NOMO-1 treated with DMSO at 0.1 percent for 48 hours (cell line): ENCODE data around the gene BASP1.

Source experiments
- DNase-seq: peaks from one replicate; lab custom pipeline; 2025; ENCODE audit not compliant: unreplicated experiment; lab: John Stamatoyannopoulos, UW

BASP1 gene

DNA sequence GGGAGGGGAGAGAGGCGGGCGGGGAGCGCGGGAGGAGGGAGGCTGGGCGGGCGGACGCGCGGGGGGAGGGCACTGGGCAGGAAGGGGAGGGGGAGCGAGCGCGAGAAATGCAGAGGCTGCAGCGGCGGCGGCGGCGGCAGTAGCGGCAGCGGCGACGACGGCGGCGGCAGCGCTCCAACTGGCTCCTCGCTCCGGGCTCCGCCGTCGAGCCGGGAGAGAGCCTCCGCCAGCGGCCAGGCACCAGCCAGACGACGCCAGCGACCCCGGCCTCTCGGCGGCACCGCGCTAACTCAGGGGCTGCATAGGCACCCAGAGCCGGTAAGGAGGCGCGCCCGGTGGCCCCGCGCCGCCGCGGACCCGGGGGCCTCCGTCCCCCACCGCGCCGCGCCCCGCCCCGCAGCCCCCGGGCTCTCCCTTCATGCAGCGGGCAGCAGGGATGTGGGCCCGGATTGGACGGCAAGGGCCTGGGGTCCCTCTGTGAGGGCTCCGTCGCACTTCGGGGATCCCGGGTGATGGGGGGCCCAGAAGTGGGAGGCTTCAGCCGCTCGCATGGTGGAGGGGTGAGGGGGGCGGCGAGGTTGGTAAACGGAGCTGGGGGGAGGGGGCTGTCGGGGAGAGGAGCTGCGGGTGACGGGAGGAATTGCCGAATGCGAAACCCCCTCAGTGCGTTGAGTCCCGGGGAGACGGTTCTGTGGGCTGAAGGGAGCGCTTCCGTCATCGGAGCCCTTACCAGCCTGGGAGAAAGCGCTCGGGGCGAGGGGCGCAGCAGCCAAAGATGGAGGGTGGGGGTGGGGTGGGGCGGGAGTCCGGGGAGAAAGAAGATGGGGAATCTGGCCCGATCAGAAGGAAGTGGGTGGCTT, at the start of gene BASP1:
BASP1 (plus strand) TSS at position 139 of the 860 bp plus-strand sequence. CDS start 57,586 bp downstream, outside the sequence.
- DNase-seq: peak; percentile 93

DNA sequence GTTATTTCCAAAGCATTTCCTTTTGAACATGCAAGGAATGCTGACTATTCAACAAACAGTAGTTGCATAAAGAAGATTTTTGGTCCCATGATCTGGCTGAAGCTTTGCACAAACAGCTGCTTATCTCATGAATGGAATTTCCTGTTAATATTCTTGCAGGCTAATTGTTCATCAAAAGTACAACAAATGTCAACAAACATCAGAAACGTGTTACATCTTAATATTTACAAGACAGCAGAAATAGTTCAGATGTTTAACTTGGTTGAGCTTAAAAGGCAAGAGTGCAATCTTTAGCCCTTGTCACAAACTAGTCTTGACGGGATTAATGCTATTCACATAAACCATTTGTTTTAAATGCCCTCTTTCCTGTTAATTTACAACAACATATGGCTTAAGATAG, 47.9 kb upstream of the BASP1 start:
- DNase-seq: no peak

DNA sequence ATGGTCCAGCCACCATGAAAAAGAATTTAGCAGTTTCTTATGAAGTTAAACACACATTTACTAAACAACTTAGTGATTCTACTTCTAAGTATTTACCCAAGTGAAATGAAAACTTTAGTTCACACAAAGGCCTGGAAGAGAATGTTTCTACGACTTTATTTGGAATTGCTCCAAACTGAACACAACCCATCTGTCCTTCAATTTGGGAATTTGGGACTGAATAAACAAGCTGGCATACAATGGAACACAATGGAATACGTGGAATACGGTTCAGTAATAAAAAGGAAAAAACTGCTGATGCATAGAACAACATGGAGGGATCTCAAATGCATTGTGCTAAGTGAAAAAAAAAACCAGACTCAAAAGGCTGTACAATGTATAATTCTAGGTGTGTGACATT, 44.6 kb upstream of the BASP1 start:
- DNase-seq: no peak

GRCh38 chr5:17174965-17175364, 42.5 kb upstream of the BASP1 start:
- no peak for DNase-seq

DNA sequence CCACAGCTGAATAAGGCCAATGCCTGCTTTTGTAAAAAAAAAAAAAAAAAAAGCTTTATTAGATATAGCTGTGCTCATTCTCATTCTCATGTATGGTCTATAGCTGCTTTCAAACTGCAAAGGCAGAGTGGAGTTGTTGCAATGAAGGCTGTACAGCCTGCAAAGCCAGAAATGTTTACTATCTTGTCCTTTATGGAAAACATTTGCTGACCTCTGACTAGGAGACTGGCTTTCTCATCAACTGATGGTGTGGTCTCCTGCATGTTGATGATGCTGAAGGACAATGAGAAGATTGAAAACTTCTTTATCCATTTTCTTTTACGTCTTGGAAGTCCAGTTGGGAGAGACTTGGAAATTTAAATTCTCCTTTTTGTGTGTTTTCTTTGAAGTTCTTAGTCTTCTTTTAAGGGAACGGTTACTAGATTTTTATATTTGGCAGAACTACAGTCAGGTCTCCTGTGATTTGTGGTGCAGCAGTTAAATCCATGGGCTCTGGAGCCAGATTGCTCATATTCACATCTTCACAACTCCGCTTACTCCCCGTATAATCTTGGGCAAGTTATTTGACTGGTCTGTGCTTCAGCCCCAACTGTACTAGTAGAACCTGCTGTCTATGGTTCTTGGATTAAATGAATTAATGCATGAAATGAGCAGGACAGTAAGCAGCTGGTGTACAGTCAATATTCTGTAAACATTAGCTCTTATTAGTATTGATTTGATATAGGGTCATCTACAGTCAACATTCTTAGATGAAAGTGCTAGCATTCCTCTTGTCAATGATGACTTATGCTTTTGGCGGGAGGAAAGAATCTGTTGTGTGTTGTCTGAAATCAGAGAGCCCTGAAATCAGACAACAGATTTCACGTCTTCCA, 39.7 kb upstream of the BASP1 start:
- no peak for DNase-seq

GRCh38 chr5:17178373-17178675, 39.1 kb upstream of the BASP1 start:
- DNase-seq: no peak

GRCh38 chr5:17180330-17180843, 37.0 kb upstream of the BASP1 start:
- no peak for DNase-seq

DNA sequence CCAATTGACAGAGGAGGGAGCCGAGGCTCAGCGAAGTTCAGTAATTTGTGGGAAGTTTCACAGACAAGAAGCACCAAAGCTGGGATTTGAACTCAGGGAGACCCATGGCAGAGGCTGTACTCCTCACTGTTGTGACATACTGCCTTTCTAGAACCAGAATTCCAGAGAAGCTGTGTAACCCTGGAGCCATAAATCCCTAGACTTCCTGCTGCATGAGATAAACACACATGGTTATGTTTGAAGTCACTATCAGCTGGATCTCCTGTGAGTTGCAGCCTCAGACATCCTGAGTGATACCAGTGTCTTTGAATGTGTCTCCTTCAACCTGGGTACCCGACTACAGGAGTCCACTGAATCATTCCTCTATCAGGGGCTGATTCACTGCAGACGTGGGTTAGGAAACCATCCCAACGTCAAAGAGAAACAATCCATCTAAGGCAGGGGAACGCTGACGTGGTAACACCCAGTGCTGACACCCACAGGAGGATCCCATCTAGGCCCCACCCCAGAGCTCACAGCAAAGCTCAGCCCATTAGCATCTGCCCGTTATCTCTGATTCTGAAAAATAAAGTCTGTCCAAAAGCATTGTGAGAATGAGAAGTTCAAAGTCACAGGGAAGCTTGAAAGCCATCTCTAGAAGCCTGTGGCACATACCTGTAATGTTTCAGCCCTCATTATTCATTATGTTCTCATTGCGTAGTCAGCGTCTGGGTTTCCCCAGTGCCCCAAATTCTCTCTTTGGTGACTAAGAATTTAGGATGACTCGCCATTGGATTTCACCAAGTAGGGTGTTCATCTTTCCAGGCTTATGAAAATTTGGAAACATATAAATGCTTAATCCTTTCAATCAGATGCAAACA, 36.3 kb upstream of the BASP1 start:
- DNase-seq: no peak

DNA sequence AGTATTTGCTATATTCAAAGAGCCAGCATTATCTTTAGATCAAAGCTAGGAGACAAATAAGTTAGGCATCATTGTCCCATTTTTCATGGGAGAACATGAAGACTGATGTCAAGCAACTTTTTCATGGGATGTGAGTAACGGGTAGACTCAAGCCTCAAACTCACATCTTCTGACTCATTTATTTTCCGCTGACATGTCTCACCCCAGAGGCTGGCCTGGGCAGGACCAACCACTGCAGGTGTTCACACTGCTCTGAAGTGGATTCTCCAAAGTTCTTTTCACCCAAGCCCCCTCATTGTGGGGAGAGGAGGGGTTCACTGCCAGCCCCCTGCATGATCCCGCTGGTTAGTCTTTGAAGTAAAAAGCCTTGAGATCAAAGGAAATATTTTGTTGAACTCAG, 34.9 kb upstream of the BASP1 start:
- DNase-seq: no peak

GRCh38 chr5:17182981-17183380, 34.5 kb upstream of the BASP1 start:
- DNase-seq: no peak

GRCh38 chr5:17183831-17184230, 33.6 kb upstream of the BASP1 start:
- DNase-seq: no peak

GRCh38 chr5:17184588-17184987, 32.8 kb upstream of the BASP1 start:
- DNase-seq: peak; percentile 36

DNA sequence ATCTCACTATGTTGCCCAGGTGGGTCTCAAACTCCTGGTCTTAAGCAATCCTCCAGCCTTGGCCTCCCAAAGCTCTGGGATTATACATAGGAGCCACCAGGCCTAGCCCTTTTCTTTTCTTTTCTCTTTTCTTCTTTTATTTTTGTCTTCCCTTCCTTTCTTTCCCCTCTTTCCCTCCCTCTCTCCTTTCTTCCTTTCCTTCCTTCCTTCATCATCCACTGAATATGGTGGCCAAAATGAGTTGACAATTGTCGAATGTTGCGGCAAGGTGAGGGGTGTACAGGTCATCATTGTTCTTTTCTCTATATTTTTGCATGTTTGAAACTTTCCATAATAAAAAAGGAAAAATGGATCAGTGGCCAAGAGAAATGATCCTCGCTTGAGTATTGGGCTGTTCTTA, 32.1 kb upstream of the BASP1 start:
- DNase-seq: no peak

DNA sequence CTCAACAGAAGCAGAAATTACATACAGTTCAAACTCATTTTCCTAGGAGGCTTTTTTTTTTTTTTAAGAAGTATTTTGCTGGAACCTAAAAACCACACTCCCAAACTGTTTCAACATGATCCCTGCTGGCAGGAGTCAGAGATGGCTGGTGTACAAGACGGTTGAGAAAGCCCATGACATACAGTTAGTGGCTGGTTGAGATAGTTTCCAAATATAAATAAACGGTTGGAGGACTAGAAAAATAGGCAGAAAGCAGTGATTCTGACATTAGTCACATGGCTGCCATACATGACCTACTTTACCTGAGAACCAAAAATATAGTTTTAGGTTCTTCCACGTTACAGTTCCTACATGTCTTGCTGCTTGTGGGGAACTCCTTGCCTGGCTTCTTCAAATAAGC, 31.7 kb upstream of the BASP1 start:
- DNase-seq: peak; percentile 52

DNA sequence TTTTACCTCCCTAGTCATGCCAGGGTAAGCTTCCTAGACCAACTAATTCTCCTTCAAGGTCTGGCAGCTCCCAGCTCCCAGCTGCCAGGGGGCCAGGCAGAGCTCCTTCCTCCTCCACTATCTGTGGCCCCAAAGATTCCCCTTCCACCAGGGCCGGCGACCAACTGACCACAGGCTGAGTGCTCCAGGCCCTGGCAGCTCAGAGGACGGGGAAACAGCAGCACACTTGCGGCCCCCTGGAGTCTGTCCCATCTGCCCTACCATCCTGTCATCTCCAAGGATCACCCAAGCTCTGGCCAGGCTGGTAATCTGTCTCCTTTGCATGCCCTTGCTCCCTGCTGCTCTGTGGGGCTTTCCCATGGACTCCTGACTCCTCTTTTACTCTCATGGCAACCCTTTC, 31.2 kb upstream of the BASP1 start:
- DNase-seq: no peak

- DNase-seq: no peak
These were observed 30.2 kb upstream of the BASP1 start for GRCh38 chr5:17187011-17187785.

GRCh38 chr5:17187786-17188170, 29.7 kb upstream of the BASP1 start:
- no peak for DNase-seq

DNA sequence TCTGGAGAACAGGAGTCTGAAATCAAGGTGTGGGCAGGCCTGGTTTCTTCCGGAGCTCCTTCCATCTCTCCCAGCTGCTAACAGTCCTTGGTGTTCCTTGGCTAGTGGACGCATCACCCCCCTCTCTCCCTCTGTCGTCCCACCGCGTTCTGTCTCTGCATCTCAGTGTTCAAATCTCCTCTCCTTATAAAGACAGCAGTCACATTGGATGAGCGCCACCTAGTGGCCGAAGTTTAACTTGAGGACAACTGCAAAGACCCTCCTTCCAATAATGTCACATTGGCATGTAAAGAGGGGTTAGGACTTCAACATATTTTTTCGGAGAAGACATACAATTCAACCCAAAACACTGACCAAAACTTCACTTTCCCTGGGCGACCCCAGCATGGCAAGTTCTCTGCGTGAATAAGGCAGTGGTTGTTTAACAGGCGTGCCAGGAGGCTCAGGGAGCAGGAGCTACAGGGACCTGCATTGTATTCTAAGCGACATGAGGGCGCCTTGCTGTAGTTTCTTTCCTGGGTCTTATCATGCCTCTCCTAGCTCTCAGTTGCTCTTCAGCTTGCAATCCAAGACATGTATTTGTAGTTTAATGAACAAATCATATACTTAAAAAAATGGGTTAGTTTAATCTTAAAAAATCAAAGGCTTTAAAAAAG, 27.9 kb upstream of the BASP1 start:
- peak; percentile 77 for DNase-seq

- peak; percentile 86 for DNase-seq
These were observed 27.1 kb upstream of the BASP1 start for GRCh38 chr5:17190242-17190778.
